ENCODE data around the gene HSPG2.

DNA sequence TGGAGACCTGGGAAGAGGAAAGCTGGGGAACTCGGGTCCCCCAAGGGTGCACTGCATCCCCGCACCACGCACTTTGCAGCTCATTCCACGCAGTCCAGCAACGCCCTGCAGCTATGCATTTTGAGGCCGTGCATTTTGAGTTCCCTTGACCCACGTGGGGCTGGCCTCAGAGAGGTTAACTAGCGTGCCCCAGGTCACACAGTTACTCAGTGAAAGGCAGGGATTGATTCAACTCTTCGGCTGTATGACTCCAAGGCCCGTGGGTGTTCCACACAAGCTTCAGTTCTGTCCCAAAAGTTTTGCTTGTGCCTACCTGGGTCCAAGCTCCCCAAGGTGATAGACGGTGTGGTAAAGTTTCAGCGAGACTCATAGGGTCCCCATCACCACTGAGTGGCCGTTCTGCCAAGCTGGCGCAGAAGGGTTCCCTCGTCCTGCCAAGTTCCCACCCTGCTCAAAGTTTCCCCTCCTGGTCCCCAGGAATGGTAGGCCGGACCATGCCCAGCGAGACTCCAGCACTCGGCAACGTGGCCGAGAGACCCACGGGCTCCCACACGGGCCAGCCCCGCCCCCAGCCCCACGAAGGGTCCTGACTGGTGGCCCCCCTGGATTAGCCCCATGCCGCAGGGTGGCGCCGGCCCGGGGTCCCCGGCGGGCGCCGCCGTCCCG, 611 bp downstream of the HSPG2 start:
- TF ChIP-seq ZNF878 (CRISPR knock-in tag; IDR thresholded peaks at IDR 0.05) = no peak
- no peak for TF ChIP-seq ZKSCAN5 (CRISPR knock-in tag; IDR thresholded peaks at IDR 0.05)
- TF ChIP-seq JUN (CRISPR knock-in tag; IDR thresholded peaks at IDR 0.05) = no peak
- TF ChIP-seq, protein P1, sequence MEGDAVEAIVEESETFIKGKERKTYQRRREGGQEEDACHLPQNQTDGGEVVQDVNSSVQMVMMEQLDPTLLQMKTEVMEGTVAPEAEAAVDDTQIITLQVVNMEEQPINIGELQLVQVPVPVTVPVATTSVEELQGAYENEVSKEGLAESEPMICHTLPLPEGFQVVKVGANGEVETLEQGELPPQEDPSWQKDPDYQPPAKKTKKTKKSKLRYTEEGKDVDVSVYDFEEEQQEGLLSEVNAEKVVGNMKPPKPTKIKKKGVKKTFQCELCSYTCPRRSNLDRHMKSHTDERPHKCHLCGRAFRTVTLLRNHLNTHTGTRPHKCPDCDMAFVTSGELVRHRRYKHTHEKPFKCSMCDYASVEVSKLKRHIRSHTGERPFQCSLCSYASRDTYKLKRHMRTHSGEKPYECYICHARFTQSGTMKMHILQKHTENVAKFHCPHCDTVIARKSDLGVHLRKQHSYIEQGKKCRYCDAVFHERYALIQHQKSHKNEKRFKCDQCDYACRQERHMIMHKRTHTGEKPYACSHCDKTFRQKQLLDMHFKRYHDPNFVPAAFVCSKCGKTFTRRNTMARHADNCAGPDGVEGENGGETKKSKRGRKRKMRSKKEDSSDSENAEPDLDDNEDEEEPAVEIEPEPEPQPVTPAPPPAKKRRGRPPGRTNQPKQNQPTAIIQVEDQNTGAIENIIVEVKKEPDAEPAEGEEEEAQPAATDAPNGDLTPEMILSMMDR (CRISPR knock-in tag; IDR thresholded peaks at IDR 0.05) = no peak
- TF ChIP-seq YY1 (IDR thresholded peaks at IDR 0.05; ENCODE audit: insufficient read depth, insufficient replicate concordance, low read depth, low read length) = no peak
- TF ChIP-seq ETV6 (CRISPR knock-in tag; conservative IDR thresholded peaks at IDR 0.05) = no peak
- TF ChIP-seq, protein P2, sequence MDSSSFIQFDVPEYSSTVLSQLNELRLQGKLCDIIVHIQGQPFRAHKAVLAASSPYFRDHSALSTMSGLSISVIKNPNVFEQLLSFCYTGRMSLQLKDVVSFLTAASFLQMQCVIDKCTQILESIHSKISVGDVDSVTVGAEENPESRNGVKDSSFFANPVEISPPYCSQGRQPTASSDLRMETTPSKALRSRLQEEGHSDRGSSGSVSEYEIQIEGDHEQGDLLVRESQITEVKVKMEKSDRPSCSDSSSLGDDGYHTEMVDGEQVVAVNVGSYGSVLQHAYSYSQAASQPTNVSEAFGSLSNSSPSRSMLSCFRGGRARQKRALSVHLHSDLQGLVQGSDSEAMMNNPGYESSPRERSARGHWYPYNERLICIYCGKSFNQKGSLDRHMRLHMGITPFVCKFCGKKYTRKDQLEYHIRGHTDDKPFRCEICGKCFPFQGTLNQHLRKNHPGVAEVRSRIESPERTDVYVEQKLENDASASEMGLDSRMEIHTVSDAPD (CRISPR knock-in tag; IDR thresholded peaks at IDR 0.05) = no peak
- TF ChIP-seq GABPA (IDR thresholded peaks at IDR 0.05; ENCODE audit: low read depth, low read length) = no peak
- no peak for TF ChIP-seq GABPA (CRISPR knock-in tag; IDR thresholded peaks at IDR 0.05; ENCODE audit: low read depth)
- TF ChIP-seq ETV5 (CRISPR knock-in tag; IDR thresholded peaks at IDR 0.05; ENCODE audit: borderline replicate concordance) = no peak
- no peak for TF ChIP-seq EP300 (IDR thresholded peaks at IDR 0.05; ENCODE audit: low read depth in 2 of 2, low read length in 2 of 2)
- TF ChIP-seq EP300 (CRISPR knock-in tag; IDR thresholded peaks at IDR 0.05; ENCODE audit: borderline replicate concordance) = no peak
- TF ChIP-seq, protein P3, sequence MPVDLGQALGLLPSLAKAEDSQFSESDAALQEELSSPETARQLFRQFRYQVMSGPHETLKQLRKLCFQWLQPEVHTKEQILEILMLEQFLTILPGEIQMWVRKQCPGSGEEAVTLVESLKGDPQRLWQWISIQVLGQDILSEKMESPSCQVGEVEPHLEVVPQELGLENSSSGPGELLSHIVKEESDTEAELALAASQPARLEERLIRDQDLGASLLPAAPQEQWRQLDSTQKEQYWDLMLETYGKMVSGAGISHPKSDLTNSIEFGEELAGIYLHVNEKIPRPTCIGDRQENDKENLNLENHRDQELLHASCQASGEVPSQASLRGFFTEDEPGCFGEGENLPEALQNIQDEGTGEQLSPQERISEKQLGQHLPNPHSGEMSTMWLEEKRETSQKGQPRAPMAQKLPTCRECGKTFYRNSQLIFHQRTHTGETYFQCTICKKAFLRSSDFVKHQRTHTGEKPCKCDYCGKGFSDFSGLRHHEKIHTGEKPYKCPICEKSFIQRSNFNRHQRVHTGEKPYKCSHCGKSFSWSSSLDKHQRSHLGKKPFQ (CRISPR knock-in tag; IDR thresholded peaks at IDR 0.05; ENCODE audit: insufficient replicate concordance) = no peak
- TF ChIP-seq NR3C1 (CRISPR knock-in tag; IDR thresholded peaks at IDR 0.05) = no peak
